HCT116 (cell line): ENCODE data around the gene GFER.

Experiments
- CTCF ChIP-seq, 3 experiments: fragments of 200-600 bp in 1 of 3; sonication (generic) in 1 of 3; IDR thresholded peaks in 2 of 3; conservative IDR thresholded peaks in 1 of 3; 2 replicates each; pipeline ENCODE4 v1.5.1; 2012 to 2017; ENCODE audit warnings: low read depth in 2 of 3, low read length in 2 of 3, antibody characterized with exemption in 1 of 3, borderline replicate concordance in 1 of 3, control low read depth in 1 of 3, mild to moderate bottlenecking in 1 of 3, mixed read lengths in 1 of 3, mixed run types in 1 of 3, moderate library complexity in 1 of 3; ENCODE audit not compliant: insufficient read depth in 1 of 3
- ELF1 ChIP-seq: IDR thresholded peaks from 2 replicates; pipeline ENCODE4 v1.6.1; 2012; ENCODE audit warnings: low read depth, borderline replicate concordance
- EZH2phosphoT487 ChIP-seq: fragments of 200-600 bp; IDR thresholded peaks from 2 replicates; pipeline ENCODE4 v1.6.1; 2018; ENCODE audit warnings: antibody characterized with exemption, borderline replicate concordance
- POLR2A ChIP-seq: IDR thresholded peaks from 2 replicates; pipeline ENCODE4 v1.7.0; 2011; ENCODE audit warnings: borderline replicate concordance; ENCODE audit not compliant: insufficient read depth, insufficient read length; ENCODE audit errors: extremely low read depth

GRCh38 chr16:1976216-1976520, 7.8 kb upstream of the GFER start:
- TF ChIP-seq ELF1 (no peak), CTCF (IDR thresholded peaks at IDR 0.05 in 2 of 3, conservative IDR thresholded peaks at IDR 0.05 in 1 of 3; ENCODE audit: borderline replicate concordance in 1 of 3, insufficient read depth in 1 of 3, low read depth in 2 of 3, low read length in 2 of 3) (no peak), POLR2A (no peak), EZH2phosphoT487 (no peak)
